HL-60 (cell line): ENCODE data around the gene NCKAP5L.

Experiments used
- GABPA ChIP-seq: IDR thresholded peaks from 2 replicates; pipeline ENCODE4 v1.6.1; 2012; ENCODE audit warnings: low read depth
- POLR2AphosphoS5 ChIP-seq: IDR thresholded peaks from 2 replicates; pipeline ENCODE4 v1.6.1; 2012; ENCODE audit warnings: low read depth
- TF ChIP-seq, protein P1 (sequence below): IDR thresholded peaks from one replicate; pipeline ENCODE4 v1.5.1; 2011; ENCODE audit warnings: low read length, control low read depth, inconsistent platforms; ENCODE audit not compliant: insufficient read depth
- TF ChIP-seq, protein P2 (sequence below): IDR thresholded peaks from 2 replicates; pipeline ENCODE4 v1.6.1; 2012; ENCODE audit warnings: low read depth; ENCODE audit not compliant: insufficient replicate concordance

DNA sequence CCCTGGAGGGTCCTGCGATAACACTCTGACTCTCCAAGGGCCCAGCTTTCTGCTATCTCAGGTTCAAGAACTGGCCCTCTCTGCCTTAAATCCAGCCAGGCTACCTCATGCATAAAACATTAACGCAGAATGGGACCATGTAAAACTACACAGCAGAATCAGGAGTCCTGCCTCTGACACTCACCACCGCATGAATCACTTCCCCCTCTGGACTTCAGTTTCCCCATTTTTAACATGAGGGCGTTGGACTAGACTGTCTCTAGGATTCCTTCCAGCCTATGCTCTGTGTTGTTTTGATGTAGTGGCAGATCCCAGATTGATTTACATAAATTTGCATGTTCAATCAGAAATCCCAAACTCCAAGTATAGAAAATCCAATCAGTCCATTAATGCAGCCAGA, 3.3 kb downstream of the NCKAP5L start:
- TF ChIP-seq, protein P1, sequence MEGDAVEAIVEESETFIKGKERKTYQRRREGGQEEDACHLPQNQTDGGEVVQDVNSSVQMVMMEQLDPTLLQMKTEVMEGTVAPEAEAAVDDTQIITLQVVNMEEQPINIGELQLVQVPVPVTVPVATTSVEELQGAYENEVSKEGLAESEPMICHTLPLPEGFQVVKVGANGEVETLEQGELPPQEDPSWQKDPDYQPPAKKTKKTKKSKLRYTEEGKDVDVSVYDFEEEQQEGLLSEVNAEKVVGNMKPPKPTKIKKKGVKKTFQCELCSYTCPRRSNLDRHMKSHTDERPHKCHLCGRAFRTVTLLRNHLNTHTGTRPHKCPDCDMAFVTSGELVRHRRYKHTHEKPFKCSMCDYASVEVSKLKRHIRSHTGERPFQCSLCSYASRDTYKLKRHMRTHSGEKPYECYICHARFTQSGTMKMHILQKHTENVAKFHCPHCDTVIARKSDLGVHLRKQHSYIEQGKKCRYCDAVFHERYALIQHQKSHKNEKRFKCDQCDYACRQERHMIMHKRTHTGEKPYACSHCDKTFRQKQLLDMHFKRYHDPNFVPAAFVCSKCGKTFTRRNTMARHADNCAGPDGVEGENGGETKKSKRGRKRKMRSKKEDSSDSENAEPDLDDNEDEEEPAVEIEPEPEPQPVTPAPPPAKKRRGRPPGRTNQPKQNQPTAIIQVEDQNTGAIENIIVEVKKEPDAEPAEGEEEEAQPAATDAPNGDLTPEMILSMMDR, result no peak
- TF ChIP-seq POLR2AphosphoS5 (no peak), GABPA (no peak)
- TF ChIP-seq, protein P2, sequence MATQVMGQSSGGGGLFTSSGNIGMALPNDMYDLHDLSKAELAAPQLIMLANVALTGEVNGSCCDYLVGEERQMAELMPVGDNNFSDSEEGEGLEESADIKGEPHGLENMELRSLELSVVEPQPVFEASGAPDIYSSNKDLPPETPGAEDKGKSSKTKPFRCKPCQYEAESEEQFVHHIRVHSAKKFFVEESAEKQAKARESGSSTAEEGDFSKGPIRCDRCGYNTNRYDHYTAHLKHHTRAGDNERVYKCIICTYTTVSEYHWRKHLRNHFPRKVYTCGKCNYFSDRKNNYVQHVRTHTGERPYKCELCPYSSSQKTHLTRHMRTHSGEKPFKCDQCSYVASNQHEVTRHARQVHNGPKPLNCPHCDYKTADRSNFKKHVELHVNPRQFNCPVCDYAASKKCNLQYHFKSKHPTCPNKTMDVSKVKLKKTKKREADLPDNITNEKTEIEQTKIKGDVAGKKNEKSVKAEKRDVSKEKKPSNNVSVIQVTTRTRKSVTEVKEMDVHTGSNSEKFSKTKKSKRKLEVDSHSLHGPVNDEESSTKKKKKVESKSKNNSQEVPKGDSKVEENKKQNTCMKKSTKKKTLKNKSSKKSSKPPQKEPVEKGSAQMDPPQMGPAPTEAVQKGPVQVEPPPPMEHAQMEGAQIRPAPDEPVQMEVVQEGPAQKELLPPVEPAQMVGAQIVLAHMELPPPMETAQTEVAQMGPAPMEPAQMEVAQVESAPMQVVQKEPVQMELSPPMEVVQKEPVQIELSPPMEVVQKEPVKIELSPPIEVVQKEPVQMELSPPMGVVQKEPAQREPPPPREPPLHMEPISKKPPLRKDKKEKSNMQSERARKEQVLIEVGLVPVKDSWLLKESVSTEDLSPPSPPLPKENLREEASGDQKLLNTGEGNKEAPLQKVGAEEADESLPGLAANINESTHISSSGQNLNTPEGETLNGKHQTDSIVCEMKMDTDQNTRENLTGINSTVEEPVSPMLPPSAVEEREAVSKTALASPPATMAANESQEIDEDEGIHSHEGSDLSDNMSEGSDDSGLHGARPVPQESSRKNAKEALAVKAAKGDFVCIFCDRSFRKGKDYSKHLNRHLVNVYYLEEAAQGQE, result no peak
